HG02870 (cell line): Measurements from ENCODE around the gene C19orf38.

Experiments used
- ATAC-seq: cut with Tn5 transposase; IDR thresholded peaks from one replicate; pipeline ENCODE4 v1.9.1; 2021; ENCODE audit warnings: mild to moderate bottlenecking, moderate library complexity; ENCODE audit not compliant: unreplicated experiment

C19orf38 gene

GRCh38 chr19:10899151-10899653, 51.0 kb downstream of the C19orf38 start:
- no peak for ATAC-seq

- ATAC-seq, result no peak
Observed at GRCh38 chr19:10907925-10908324, 59.7 kb downstream of the C19orf38 start.

GRCh38 chr19:10908380-10908960, 60.3 kb downstream of the C19orf38 start:
- ATAC-seq, result no peak

- no peak for ATAC-seq
Observed at GRCh38 chr19:10911579-10912363, 63.6 kb downstream of the C19orf38 start.

- no peak for ATAC-seq
Observed at GRCh38 chr19:10912619-10913018, 64.4 kb downstream of the C19orf38 start.

GRCh38 chr19:10913716-10914340, 65.6 kb downstream of the C19orf38 start:
- ATAC-seq, result no peak

GRCh38 chr19:10915130-10916091, 67.2 kb downstream of the C19orf38 start:
- no peak for ATAC-seq

- ATAC-seq, result no peak
Observed at GRCh38 chr19:10916602-10917001, 68.4 kb downstream of the C19orf38 start.

GRCh38 chr19:10918359-10918758, 70.1 kb downstream of the C19orf38 start:
- ATAC-seq, result no peak
